SK-N-MC (cell line): ENCODE measurements around the gene GLP1R.

Source experiments
- EZH2 ChIP-seq: fragments of 200-600 bp; sonication (generic); IDR thresholded peaks from one replicate; pipeline ENCODE4 v1.6.1; 2017; ENCODE audit warnings: antibody characterized with exemption
- POLR2AphosphoS5 ChIP-seq: IDR thresholded peaks from 2 replicates; pipeline ENCODE4 v1.6.1; 2012; ENCODE audit warnings: mild to moderate bottlenecking, low read depth, low read length, borderline replicate concordance

GRCh38 chr6:39102071-39102820 is 53.7 kb downstream of the GLP1R start:
- TF ChIP-seq EZH2 (no peak), POLR2AphosphoS5 (no peak)
